Ishikawa (cell line): ENCODE results near the gene DGKK.

ENCODE experiments used
- EP300 ChIP-seq: IDR thresholded peaks from 2 replicates; pipeline ENCODE4 v1.6.1; 2012; ENCODE audit warnings: borderline replicate concordance
- FOXM1 ChIP-seq: IDR thresholded peaks from 2 replicates; pipeline ENCODE4 v1.6.1; 2012; ENCODE audit warnings: low read depth, borderline replicate concordance
- RAD21 ChIP-seq: IDR thresholded peaks from 2 replicates; pipeline ENCODE4 v1.6.1; 2012; ENCODE audit warnings: low read depth
- TAF1 ChIP-seq: IDR thresholded peaks from 2 replicates; pipeline ENCODE4 v1.6.1; 2012; ENCODE audit warnings: low read depth, mild to moderate bottlenecking
- YY1 ChIP-seq: IDR thresholded peaks from 2 replicates; pipeline ENCODE4 v1.6.1; 2012; ENCODE audit warnings: low read depth
- TF ChIP-seq, protein P1 (sequence below): IDR thresholded peaks from 2 replicates; pipeline ENCODE4 v1.6.1; 2012; ENCODE audit warnings: low read depth, mild to moderate bottlenecking
- TF ChIP-seq, protein P2 (sequence below): IDR thresholded peaks from 2 replicates; pipeline ENCODE4 v1.6.1; 2012
- TF ChIP-seq, protein P3 (sequence below): IDR thresholded peaks from 2 replicates; pipeline ENCODE4 v1.6.1; 2012

DNA sequence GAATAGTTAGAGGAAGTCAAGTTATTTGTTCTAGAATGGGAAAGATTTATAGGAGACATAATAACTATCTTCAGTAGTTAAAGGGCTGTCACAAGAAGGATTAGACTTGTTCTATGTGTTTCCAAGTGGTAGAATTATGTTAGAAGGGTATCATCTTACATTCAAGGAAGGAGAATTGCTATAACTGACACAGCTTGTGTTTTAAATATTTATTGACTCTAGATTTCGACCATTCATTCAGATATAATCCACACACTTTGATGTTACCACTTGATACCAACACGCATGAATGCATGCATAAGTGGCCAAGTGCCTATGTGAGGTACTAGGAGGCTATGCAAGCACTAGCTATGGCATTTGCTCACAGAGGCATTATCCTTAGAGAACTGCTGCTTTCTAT is 143.4 kb downstream of the DGKK start:
- TF ChIP-seq TAF1 (no peak), FOXM1 (no peak), RAD21 (no peak), YY1 (no peak), EP300 (no peak)
- TF ChIP-seq, protein P1, sequence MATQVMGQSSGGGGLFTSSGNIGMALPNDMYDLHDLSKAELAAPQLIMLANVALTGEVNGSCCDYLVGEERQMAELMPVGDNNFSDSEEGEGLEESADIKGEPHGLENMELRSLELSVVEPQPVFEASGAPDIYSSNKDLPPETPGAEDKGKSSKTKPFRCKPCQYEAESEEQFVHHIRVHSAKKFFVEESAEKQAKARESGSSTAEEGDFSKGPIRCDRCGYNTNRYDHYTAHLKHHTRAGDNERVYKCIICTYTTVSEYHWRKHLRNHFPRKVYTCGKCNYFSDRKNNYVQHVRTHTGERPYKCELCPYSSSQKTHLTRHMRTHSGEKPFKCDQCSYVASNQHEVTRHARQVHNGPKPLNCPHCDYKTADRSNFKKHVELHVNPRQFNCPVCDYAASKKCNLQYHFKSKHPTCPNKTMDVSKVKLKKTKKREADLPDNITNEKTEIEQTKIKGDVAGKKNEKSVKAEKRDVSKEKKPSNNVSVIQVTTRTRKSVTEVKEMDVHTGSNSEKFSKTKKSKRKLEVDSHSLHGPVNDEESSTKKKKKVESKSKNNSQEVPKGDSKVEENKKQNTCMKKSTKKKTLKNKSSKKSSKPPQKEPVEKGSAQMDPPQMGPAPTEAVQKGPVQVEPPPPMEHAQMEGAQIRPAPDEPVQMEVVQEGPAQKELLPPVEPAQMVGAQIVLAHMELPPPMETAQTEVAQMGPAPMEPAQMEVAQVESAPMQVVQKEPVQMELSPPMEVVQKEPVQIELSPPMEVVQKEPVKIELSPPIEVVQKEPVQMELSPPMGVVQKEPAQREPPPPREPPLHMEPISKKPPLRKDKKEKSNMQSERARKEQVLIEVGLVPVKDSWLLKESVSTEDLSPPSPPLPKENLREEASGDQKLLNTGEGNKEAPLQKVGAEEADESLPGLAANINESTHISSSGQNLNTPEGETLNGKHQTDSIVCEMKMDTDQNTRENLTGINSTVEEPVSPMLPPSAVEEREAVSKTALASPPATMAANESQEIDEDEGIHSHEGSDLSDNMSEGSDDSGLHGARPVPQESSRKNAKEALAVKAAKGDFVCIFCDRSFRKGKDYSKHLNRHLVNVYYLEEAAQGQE, result no peak
- TF ChIP-seq, protein P2, sequence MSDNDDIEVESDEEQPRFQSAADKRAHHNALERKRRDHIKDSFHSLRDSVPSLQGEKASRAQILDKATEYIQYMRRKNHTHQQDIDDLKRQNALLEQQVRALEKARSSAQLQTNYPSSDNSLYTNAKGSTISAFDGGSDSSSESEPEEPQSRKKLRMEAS, result no peak
- TF ChIP-seq, protein P3, sequence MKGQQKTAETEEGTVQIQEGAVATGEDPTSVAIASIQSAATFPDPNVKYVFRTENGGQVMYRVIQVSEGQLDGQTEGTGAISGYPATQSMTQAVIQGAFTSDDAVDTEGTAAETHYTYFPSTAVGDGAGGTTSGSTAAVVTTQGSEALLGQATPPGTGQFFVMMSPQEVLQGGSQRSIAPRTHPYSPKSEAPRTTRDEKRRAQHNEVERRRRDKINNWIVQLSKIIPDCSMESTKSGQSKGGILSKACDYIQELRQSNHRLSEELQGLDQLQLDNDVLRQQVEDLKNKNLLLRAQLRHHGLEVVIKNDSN, result no peak
